ENCODE data around the gene TMEM132E. TPM values are rescaled to one million over a fixed set of nuclear protein-coding genes. Genes with fewer than 3 reads are reported as not detected.

The TMEM132E gene
- total and polyA plus RNA-seq, 9 donors = 0.08 to 0.40 (median 0.20) TPM; not detected in 2

DNA sequence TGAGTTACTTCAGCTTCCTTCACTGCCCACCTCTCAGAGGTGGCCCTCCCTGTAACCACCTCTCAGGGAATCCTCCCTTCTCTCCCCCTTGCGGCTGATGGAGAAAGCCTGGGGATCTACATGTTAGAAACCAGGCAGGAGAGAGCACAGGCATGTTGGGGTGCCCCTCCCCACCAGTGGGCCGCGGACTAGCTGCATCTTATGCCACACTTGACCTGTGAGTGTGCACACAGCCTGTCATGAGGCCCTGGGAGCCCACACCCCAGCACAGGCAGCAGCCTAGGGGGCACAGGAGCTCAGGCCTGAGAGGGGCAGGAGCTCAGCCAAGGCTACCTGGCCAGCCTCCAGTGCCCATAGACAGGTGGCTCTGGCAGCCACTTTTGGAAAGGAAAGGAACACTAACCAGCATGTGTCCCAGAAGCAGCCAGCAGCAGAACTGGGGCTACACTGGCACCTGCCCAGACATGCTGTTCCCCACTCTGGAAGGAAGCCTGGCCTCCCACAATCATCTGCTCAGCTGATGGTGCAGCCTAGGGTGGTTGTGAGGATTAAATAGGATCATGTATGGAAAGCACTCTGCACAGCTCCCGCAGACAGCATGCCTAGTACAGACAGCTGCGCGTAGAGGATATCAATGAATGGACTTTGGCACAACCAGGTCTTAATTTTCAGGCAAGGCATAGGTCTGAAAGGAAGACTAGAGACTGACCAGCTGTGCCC lies 60.5 kb downstream of the TMEM132E start:
- no peak for TF ChIP-seq POLR2A (IDR thresholded peaks at IDR 0.05)
- TF ChIP-seq, protein P1, sequence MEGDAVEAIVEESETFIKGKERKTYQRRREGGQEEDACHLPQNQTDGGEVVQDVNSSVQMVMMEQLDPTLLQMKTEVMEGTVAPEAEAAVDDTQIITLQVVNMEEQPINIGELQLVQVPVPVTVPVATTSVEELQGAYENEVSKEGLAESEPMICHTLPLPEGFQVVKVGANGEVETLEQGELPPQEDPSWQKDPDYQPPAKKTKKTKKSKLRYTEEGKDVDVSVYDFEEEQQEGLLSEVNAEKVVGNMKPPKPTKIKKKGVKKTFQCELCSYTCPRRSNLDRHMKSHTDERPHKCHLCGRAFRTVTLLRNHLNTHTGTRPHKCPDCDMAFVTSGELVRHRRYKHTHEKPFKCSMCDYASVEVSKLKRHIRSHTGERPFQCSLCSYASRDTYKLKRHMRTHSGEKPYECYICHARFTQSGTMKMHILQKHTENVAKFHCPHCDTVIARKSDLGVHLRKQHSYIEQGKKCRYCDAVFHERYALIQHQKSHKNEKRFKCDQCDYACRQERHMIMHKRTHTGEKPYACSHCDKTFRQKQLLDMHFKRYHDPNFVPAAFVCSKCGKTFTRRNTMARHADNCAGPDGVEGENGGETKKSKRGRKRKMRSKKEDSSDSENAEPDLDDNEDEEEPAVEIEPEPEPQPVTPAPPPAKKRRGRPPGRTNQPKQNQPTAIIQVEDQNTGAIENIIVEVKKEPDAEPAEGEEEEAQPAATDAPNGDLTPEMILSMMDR (IDR thresholded peaks at IDR 0.05) = no peak
- TF ChIP-seq EP300 (IDR thresholded peaks at IDR 0.05) = no peak
- Histone ChIP-seq H3K27ac (no peak overlapping the region), H3K9me3 (no peaks in the 10 kb centered on the region), H3K27me3 (no peaks in the 10 kb centered on the region), H3K36me3 (no peaks in the 10 kb centered on the region), H3K4me1 (ENCODE audit: insufficient read depth) (no peaks in the 10 kb centered on the region), H3K4me3 (no peak overlapping the region)
- 65 to 84% (median 65%) methylated on average over 6 of the region's 6 CpGs for WGBS, 3 donors
- intact Hi-C loops (cut with DNase I) = loop anchor here (5.0 to 10.0 kb wide), 3 partner anchors 215 to 223 kb away; no protein-coding TSS in a partner anchor
- DNase-seq = no peak

DNA sequence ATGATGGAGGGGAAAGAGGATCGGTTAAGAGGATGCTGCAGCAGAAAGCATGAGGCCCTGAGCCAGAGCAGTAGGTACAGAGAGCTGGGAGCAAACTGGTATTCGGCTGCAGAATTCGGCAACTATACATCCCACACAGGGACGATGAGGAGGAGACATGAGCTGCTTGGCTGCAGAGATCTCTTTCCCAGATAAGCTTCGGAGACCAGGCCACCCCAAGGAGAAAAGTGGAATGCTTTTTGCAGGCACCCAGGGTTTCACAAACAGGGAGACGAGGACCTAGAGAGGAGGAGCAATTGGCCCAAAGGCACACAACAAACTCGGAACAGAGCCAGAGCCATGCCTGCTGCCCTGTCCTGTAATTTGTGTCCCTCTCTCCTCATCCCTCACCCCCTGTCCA lies 62.0 kb downstream of the TMEM132E start:
- no peaks in the 10 kb centered on the region for H3K9me3 ChIP-seq
- intact Hi-C loops (cut with DNase I) = loop anchor here in 1 of 4 donors (5.0 kb wide), 1 partner anchor 224 kb away; no protein-coding TSS in a partner anchor
- H3K4me3 ChIP-seq = no peak overlapping the region
- no peaks in the 10 kb centered on the region for H3K36me3 ChIP-seq
- H3K4me1 ChIP-seq (ENCODE audit: insufficient read depth) = no peaks in the 10 kb centered on the region
- no peaks in the 10 kb centered on the region for H3K27me3 ChIP-seq
- TF ChIP-seq, protein P1 (IDR thresholded peaks at IDR 0.05) = no peak
- WGBS, 3 donors = 47 to 61% (median 54%) methylated on average over 7 of the region's 7 CpGs
- no peak for DNase-seq
- no peak overlapping the region for H3K27ac ChIP-seq

DNA sequence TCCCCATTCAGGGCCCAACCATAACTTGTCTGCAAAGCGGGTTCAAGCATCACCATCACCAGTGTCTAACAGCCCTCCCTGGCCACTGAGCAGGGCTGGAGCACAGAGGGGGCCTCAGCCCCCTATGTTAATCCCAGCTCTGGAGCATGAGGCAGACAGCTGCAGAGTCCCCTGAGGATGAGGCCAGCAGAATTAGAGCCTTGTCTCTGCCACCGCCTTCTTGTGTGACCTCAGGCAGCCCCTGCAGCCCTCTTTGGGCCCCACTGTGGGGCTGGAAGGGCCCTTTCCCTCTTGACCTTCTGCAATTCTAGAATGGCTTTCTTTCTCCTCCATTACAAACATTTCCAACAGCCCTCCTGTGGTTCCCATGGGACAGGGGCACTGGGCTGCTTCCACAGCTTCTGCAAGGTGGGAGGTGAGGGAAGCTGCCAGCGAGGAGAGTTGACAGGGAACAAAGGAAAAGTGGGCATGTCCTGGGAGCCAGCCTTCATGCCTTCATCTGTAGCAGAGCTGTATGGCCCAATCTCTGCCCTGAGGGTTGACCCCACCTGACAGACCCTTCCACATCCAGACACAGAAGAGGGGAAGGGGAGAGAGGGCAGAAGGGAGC lies 65.7 kb downstream of the TMEM132E start:
- no peak for DNase-seq
- no peaks in the 10 kb centered on the region for H3K36me3 ChIP-seq
- no peaks in the 10 kb centered on the region for H3K27me3 ChIP-seq
- WGBS, 3 donors = 55 to 74% (median 60%) methylated on average over 3 of the region's 3 CpGs
- no peak overlapping the region for H3K27ac ChIP-seq
- no peaks in the 10 kb centered on the region for H3K9me3 ChIP-seq
- no peak overlapping the region for H3K4me3 ChIP-seq
- intact Hi-C loops (cut with DNase I) = loop anchor here in 1 of 4 donors (5.0 kb wide), 1 partner anchor 228 kb away; no protein-coding TSS in a partner anchor
- TF ChIP-seq EP300 (IDR thresholded peaks at IDR 0.05) = no peak
- TF ChIP-seq, protein P1 (IDR thresholded peaks at IDR 0.05) = no peak
- TF ChIP-seq POLR2A (IDR thresholded peaks at IDR 0.05) = no peak
- H3K4me1 ChIP-seq (ENCODE audit: insufficient read depth) = no peaks in the 10 kb centered on the region

DNA sequence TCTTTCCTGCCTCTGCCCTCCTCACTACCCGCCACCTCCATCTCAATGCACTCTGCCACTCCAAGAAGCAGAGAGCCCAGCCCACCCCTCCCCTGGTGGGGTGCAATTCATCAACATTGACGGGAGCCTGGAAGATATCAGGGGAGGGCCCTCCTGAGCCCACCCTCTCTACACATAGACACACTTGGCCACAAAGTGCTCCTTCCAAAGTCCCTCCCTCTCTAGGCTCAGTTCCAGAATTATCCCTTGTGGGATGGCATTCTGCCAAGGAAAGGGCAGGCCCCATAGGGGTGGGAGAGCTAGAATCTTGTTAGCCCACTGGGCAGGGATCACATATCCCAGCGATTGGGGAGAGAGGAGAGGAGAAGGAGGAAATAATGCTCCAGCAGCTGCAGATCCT lies 66.2 kb downstream of the TMEM132E start:
- no peaks in the 10 kb centered on the region for H3K36me3 ChIP-seq
- H3K4me1 ChIP-seq (ENCODE audit: insufficient read depth) = no peaks in the 10 kb centered on the region
- H3K4me3 ChIP-seq = no peak overlapping the region
- no peaks in the 10 kb centered on the region for H3K9me3 ChIP-seq
- intact Hi-C loops (cut with DNase I) = no loop called here
- no peaks in the 10 kb centered on the region for H3K27me3 ChIP-seq
- DNase-seq = no peak
- TF ChIP-seq POLR2A (IDR thresholded peaks at IDR 0.05) (no peak), EP300 (IDR thresholded peaks at IDR 0.05) (no peak)
- TF ChIP-seq, protein P1 (IDR thresholded peaks at IDR 0.05) = no peak
- H3K27ac ChIP-seq = no peak overlapping the region
- WGBS, 3 donors = 12 to 22% (median 13%) methylated on average over 3 of the region's 3 CpGs
